Hepatocyte (in vitro differentiated cells): ENCODE data around the gene P2RY10. TPM values are rescaled to one million over a fixed set of nuclear protein-coding genes. Genes with fewer than 3 reads are reported as not detected.
"Not testable (repeated sequence)": the region's sequence is repeated elsewhere in the genome, so short reads cannot be mapped to it uniquely, and the experiment has no call there.

Experiments
- DNase-seq: peaks from one replicate; pipeline ENCODE4 v3.0.0-alpha.2; 2016; ENCODE audit warnings: low spot score
- H2AFZ ChIP-seq: fragments of 200-600 bp; sonication (generic); 2 replicates; pipeline ENCODE4 v1.6.0; 2016; ENCODE audit warnings: antibody characterized with exemption, mild to moderate bottlenecking
- H3K27ac ChIP-seq: fragments of 200-600 bp; sonication (generic); 2 replicates; pipeline ENCODE4 v1.5.1; 2016; ENCODE audit warnings: mild to moderate bottlenecking
- H3K27me3 ChIP-seq: fragments of 200-600 bp; sonication (generic); 2 replicates; pipeline ENCODE4 v1.6.1; 2016
- H3K36me3 ChIP-seq: fragments of 200-600 bp; sonication (generic); replicated peaks from 2 replicates; pipeline ENCODE4 v1.5.1; 2016; ENCODE audit warnings: low read depth; ENCODE audit not compliant: insufficient read depth
- H3K4me1 ChIP-seq: fragments of 200-600 bp; sonication (generic); 2 replicates; pipeline ENCODE4 v1.5.1; 2016; ENCODE audit warnings: mild to moderate bottlenecking, moderate library complexity; ENCODE audit not compliant: insufficient read depth
- H3K4me2 ChIP-seq: fragments of 200-600 bp; sonication (generic); 2 replicates; pipeline ENCODE4 v1.6.0; 2016
- H3K4me3 ChIP-seq: fragments of 200-600 bp; sonication (generic); 2 replicates; pipeline ENCODE4 v1.5.1; 2016; ENCODE audit warnings: mild to moderate bottlenecking
- H3K79me2 ChIP-seq: fragments of 200-600 bp; sonication (generic); 2 replicates; pipeline ENCODE4 v1.6.0; 2017; ENCODE audit warnings: mild to moderate bottlenecking
- H3K9me2 ChIP-seq: fragments of 200-600 bp; sonication (generic); replicated peaks from 2 replicates; pipeline ENCODE4 v1.6.0; 2017; ENCODE audit warnings: mild to moderate bottlenecking; ENCODE audit not compliant: insufficient read depth
- H3K9me3 ChIP-seq: fragments of 200-600 bp; sonication (generic); 2 replicates; pipeline ENCODE4 v1.5.1; 2016; ENCODE audit warnings: low read depth, mild to moderate bottlenecking
- H4K20me1 ChIP-seq: fragments of 200-600 bp; sonication (generic); 2 replicates; pipeline ENCODE4 v1.6.0; 2016; ENCODE audit warnings: mild to moderate bottlenecking; ENCODE audit not compliant: insufficient read depth, poor library complexity, severe bottlenecking
- EZH2 ChIP-seq: fragments of 200-600 bp; sonication (generic); IDR thresholded peaks from 2 replicates; pipeline ENCODE4 v1.6.1; 2016; ENCODE audit warnings: antibody characterized with exemption, mild to moderate bottlenecking, borderline replicate concordance
- EZH2phosphoT487 ChIP-seq: fragments of 200-600 bp; sonication (generic); IDR thresholded peaks from one replicate; pipeline ENCODE4 v1.6.1; 2018; ENCODE audit warnings: antibody characterized with exemption, mild to moderate bottlenecking, low read depth, moderate library complexity; ENCODE audit not compliant: unreplicated experiment, severe bottlenecking
- WGBS: methylation state at CpG from one replicate; pipeline ENCODE4 v1.1.6; 2016; ENCODE audit warnings: low lambda C conversion rate; ENCODE audit errors: missing lambda C conversion rate; 5-methylcytosine and 5-hydroxymethylcytosine counted together
- polyA plus RNA-seq: library from polyadenylated mRNA; unstranded; fragments of >200 nt; fragmentation: Nextera tagmentation; extraction: Ambion mirVana; gene quantifications from 2 replicates; pipeline ENCODE4 v1.2.1, GENCODE V29; 2016
- total RNA-seq: library from RNA; depleted of rRNA; stranded (reverse); fragments of >200 nt; gene quantifications from 2 replicates; pipeline ENCODE4 v1.2.3, GENCODE V29; 2014
- TF ChIP-seq, protein P1 (sequence below): fragments of 200-600 bp; sonication (generic); IDR thresholded peaks from 2 replicates; pipeline ENCODE4 v1.5.1; 2016; ENCODE audit warnings: antibody characterized with exemption, mild to moderate bottlenecking; ENCODE audit not compliant: poor library complexity

Gene P2RY10
- total and polyA plus RNA-seq, 2 experiments from 2014 or later, result not detected

- no peak overlapping the region for H2AFZ ChIP-seq
- no peaks in the 10 kb centered on the region for H4K20me1 ChIP-seq
- H3K79me2 ChIP-seq, result no peaks in the 10 kb centered on the region
- WGBS, result 70% methylated on average over 4 of the region's 4 CpGs
- H3K4me1 ChIP-seq, result no peaks in the 10 kb centered on the region
- H3K27me3 ChIP-seq, result no peaks in the 10 kb centered on the region
- no peak overlapping the region for H3K4me2 ChIP-seq
- no peak overlapping the region for H3K4me3 ChIP-seq
- H3K27ac ChIP-seq, result no peak overlapping the region
- no peaks in the 10 kb centered on the region for H3K9me3 ChIP-seq
- DNase-seq, result no peak
- no peaks in the 10 kb centered on the region for H3K9me2 ChIP-seq
- TF ChIP-seq EZH2 (no peak), EZH2phosphoT487 (no peak)
- TF ChIP-seq, protein P1, sequence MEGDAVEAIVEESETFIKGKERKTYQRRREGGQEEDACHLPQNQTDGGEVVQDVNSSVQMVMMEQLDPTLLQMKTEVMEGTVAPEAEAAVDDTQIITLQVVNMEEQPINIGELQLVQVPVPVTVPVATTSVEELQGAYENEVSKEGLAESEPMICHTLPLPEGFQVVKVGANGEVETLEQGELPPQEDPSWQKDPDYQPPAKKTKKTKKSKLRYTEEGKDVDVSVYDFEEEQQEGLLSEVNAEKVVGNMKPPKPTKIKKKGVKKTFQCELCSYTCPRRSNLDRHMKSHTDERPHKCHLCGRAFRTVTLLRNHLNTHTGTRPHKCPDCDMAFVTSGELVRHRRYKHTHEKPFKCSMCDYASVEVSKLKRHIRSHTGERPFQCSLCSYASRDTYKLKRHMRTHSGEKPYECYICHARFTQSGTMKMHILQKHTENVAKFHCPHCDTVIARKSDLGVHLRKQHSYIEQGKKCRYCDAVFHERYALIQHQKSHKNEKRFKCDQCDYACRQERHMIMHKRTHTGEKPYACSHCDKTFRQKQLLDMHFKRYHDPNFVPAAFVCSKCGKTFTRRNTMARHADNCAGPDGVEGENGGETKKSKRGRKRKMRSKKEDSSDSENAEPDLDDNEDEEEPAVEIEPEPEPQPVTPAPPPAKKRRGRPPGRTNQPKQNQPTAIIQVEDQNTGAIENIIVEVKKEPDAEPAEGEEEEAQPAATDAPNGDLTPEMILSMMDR, result no peak
- no peaks in the 10 kb centered on the region for H3K36me3 ChIP-seq
These were observed 34.7 kb downstream of the P2RY10 start for GRCh38 chrX:78979789-78980464.

DNA sequence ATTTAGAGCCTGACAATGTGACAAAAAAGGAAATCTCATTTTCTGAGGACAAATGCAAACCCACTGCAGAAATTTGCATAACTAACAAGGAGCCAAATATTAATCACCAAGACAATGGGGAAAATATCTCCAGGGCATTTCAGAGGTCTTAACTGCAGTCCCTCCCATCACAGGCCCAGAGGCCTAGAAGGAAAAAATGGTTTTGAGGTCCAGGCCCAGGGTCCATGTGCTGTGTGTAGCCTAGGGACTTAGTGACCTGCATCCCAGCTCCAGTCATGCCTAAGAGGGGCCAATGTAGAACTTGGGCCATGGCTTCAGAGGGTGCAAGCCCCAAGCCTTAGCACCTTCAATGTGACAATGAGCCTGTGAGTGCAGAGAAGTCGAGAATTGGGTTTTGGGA is 44.2 kb downstream of the P2RY10 start:
- Histone ChIP-seq H3K4me3 (no peak overlapping the region), H3K9me3 (no peaks in the 10 kb centered on the region), H3K27me3 (no peaks in the 10 kb centered on the region), H3K9me2 (no peaks in the 10 kb centered on the region), H4K20me1 (no peaks in the 10 kb centered on the region), H3K36me3 (no peaks in the 10 kb centered on the region), H3K4me1 (no peaks in the 10 kb centered on the region), H3K79me2 (no peaks in the 10 kb centered on the region), H3K27ac (no peak overlapping the region), H2AFZ (no peak overlapping the region), H3K4me2 (no peak overlapping the region)
- TF ChIP-seq EZH2 (no peak), EZH2phosphoT487 (no peak)
- TF ChIP-seq, protein P1, result no peak
- no peak for DNase-seq
- 25% methylated on average over 1 of the region's 1 CpG for WGBS

DNA sequence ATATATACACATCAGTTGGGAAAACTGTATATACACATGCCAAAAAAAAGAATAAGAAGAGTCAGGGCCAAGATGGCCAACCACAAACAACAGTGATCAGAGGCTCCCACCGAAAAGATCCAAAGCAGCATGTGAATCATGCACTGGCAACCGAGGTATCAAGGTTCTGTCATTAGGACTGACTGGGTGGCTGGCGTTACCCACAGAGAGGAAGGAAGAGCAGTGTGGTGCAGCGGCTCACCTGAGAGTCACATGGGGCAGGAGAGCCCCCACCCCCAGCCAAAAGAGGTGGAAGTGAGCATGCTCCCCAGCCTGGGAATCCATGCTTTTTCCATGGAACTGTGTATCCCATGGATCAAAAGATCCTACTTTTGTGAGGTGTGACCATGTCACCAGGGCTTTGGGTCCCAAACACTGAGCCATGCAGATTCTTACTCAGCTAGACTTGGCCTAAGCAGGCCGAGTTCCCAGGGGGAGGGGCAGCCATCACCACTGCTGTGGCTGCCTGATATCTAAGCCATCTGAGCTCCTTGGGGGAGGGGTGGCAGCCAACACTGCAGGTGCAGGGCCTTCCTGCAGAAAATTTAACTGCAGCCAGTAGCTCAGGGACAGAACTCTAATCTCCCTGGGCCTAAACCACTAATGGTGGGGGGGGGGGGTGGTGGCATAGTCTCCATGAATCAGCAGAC is 52.8 kb downstream of the P2RY10 start:
- Histone ChIP-seq H2AFZ (no peak overlapping the region), H3K9me3 (no peaks in the 10 kb centered on the region), H3K9me2 (no peaks in the 10 kb centered on the region), H3K27ac (no peak overlapping the region), H3K4me3 (no peak overlapping the region), H4K20me1 (no peaks in the 10 kb centered on the region), H3K36me3 (no peaks in the 10 kb centered on the region), H3K27me3 (no peaks in the 10 kb centered on the region), H3K4me1 (no peaks in the 10 kb centered on the region), H3K4me2 (no peak overlapping the region), H3K79me2 (no peaks in the 10 kb centered on the region)
- 66% methylated on average over 5 of the region's 5 CpGs for WGBS
- TF ChIP-seq, protein P1, result no peak
- TF ChIP-seq EZH2phosphoT487, result no peak
- no peak for DNase-seq

- H3K4me2 ChIP-seq, H3K9me3 ChIP-seq, H3K79me2 ChIP-seq, H4K20me1 ChIP-seq, DNase-seq, H3K9me2 ChIP-seq, H3K27ac ChIP-seq, H3K4me1 ChIP-seq, H3K36me3 ChIP-seq, H3K27me3 ChIP-seq, H2AFZ ChIP-seq, H3K4me3 ChIP-seq: not testable (repeated sequence)
- WGBS, result 96% methylated on average over 1 of the region's 1 CpG
These were observed 62.3 kb downstream of the P2RY10 start for GRCh38 chrX:79007540-79007939.
